ENCODE data around the gene WDR64.

The WDR64 gene

DNA sequence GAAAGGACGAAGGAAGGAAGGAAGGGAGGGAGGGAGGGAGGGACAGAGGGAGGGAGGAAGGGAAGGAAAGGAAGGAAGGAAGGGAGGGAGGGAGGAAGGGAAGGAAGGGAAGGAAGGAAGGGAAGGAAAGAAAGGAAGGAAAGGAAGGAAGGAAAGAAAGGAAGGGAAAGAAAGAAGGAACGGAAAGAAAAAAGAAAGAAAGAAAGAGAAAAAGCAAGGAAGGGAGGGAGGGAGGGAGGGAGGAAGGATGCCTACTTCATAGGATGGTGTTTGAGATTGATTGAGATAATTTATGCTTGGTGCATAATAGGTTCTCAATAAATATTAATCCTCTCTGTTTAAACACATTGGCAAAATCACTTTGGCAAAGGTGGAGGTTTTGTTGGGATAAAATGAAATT lies 61.2 kb downstream of the WDR64 start:
- Histone ChIP-seq H3K9me2 (ENCODE audit: low read depth, low read length) (no peaks in the 10 kb centered on the region), H3K79me2 (ENCODE audit: insufficient read depth, low read length) (no peaks in the 10 kb centered on the region)
- TF ChIP-seq, protein P1, sequence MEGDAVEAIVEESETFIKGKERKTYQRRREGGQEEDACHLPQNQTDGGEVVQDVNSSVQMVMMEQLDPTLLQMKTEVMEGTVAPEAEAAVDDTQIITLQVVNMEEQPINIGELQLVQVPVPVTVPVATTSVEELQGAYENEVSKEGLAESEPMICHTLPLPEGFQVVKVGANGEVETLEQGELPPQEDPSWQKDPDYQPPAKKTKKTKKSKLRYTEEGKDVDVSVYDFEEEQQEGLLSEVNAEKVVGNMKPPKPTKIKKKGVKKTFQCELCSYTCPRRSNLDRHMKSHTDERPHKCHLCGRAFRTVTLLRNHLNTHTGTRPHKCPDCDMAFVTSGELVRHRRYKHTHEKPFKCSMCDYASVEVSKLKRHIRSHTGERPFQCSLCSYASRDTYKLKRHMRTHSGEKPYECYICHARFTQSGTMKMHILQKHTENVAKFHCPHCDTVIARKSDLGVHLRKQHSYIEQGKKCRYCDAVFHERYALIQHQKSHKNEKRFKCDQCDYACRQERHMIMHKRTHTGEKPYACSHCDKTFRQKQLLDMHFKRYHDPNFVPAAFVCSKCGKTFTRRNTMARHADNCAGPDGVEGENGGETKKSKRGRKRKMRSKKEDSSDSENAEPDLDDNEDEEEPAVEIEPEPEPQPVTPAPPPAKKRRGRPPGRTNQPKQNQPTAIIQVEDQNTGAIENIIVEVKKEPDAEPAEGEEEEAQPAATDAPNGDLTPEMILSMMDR (IDR thresholded peaks at IDR 0.05; ENCODE audit: low read length) = no peak
- no peak for TF ChIP-seq EZH2 (IDR thresholded peaks at IDR 0.05; ENCODE audit: borderline replicate concordance, low read length)

DNA sequence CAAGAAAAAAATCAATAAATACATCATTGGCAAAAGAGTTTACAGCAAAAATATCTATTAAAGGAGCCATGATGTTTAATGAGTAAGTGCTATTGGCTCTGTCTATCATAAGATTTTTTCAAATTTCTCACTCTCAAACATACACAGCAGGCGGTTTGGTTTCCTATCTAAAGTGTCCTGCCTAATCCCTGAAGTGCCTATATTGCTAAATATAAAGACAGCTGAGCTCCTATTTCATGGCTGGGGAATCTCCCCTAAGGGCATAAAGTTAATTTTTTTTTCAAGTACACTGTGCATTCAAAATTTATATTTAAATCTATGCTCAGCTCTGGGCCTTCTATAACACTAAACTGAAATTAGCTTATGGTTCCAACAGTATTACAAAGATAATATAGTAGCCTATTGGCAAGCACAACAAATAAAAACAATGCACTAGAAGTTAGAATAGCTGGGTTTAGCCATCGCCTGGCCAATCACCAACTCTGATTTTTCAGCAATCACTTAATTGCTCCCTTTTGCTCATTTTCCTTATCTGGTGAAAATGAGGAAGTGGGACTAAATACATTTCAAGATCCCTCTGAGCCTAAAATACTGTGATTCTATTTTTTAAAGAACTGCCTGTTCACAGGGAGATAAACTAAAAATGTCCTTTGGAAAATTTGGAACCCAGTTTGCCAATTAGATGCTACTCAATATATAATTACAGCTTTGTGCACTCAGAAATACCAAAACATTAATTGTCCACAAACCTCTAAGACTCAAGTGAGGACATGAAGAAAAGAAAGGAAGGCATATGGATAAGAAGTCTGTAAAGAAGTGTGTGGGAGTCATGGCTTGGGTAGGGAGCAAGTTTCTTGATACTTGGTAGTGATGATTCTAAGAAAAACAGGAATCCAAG lies 62.5 kb downstream of the WDR64 start:
- no peaks in the 10 kb centered on the region for H3F3A ChIP-seq (ENCODE audit: insufficient read depth, low read length)
- TF ChIP-seq, protein P1 (IDR thresholded peaks at IDR 0.05; ENCODE audit: low read length) = no peak
- TF ChIP-seq EZH2 (IDR thresholded peaks at IDR 0.05; ENCODE audit: borderline replicate concordance, low read length) = no peak
- no peaks in the 10 kb centered on the region for H3K9me2 ChIP-seq (ENCODE audit: low read depth, low read length)
- H3K9me3 ChIP-seq (ENCODE audit: low read length) = no peaks in the 10 kb centered on the region
- no peak overlapping the region for H3K4me3 ChIP-seq (ENCODE audit: low read depth, low read length, poor library complexity, severe bottlenecking)
- no peak overlapping the region for H3K4me2 ChIP-seq (ENCODE audit: low read length)
- H3K27ac ChIP-seq (ENCODE audit: low read depth, low read length, poor library complexity, severe bottlenecking) = no peak overlapping the region
- no peak overlapping the region for H3K9ac ChIP-seq (ENCODE audit: low read length)
- H3K4me1 ChIP-seq (ENCODE audit: insufficient read depth, low read length, severe bottlenecking) = no peaks in the 10 kb centered on the region
- H3K27me3 ChIP-seq (ENCODE audit: insufficient read depth, low read length) = no peaks in the 10 kb centered on the region
- no peaks in the 10 kb centered on the region for H4K20me1 ChIP-seq (ENCODE audit: insufficient read depth, low read length)
- H3K36me3 ChIP-seq (ENCODE audit: insufficient read depth, low read length) = no peaks in the 10 kb centered on the region
- H2AFZ ChIP-seq (ENCODE audit: low read length) = no peak overlapping the region
- no peaks in the 10 kb centered on the region for H3K79me2 ChIP-seq (ENCODE audit: insufficient read depth, low read length)

More for the DNA sequence above, 61.2 kb downstream of the WDR64 start:
- Histone ChIP-seq H3K27ac (ENCODE audit: low read depth, low read length, poor library complexity, severe bottlenecking) (no peak overlapping the region), H3K9me3 (ENCODE audit: low read length) (no peaks in the 10 kb centered on the region), H3K36me3 (ENCODE audit: insufficient read depth, low read length) (no peaks in the 10 kb centered on the region), H3K9ac (ENCODE audit: low read length) (no peak overlapping the region), H3K4me1 (ENCODE audit: insufficient read depth, low read length, severe bottlenecking) (no peaks in the 10 kb centered on the region), H4K20me1 (ENCODE audit: insufficient read depth, low read length) (no peaks in the 10 kb centered on the region), H3F3A (ENCODE audit: insufficient read depth, low read length) (no peaks in the 10 kb centered on the region), H3K4me2 (ENCODE audit: low read length) (no peak overlapping the region), H2AFZ (ENCODE audit: low read length) (no peak overlapping the region), H3K4me3 (ENCODE audit: low read depth, low read length, poor library complexity, severe bottlenecking) (no peak overlapping the region), H3K27me3 (ENCODE audit: insufficient read depth, low read length) (no peaks in the 10 kb centered on the region)

DNA sequence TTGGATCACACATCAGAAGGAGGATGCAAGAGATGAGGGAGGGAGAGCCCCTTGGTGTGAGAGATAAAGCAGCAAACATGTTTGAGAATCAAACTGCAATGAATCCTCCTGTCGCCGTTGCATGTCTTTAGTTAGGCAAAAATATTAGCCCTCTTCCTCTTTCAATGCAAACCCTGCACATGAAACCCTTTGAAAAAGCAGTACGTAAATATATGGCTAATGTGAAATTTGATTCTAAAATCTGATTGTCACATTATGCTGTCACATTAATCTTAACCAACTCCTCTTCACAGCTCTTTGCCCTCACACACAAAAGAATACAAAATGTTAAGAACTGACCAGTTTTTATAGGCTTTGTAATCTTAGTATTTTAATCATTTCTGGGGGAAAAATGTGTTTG lies 63.4 kb downstream of the WDR64 start:
- no peak overlapping the region for H2AFZ ChIP-seq (ENCODE audit: low read length)
- no peaks in the 10 kb centered on the region for H3K79me2 ChIP-seq (ENCODE audit: insufficient read depth, low read length)
- H3K4me3 ChIP-seq (ENCODE audit: low read depth, low read length, poor library complexity, severe bottlenecking) = no peak overlapping the region
- TF ChIP-seq, protein P1 (IDR thresholded peaks at IDR 0.05; ENCODE audit: low read length) = no peak
- no peak for TF ChIP-seq EZH2 (IDR thresholded peaks at IDR 0.05; ENCODE audit: borderline replicate concordance, low read length)
- no peak overlapping the region for H3K27ac ChIP-seq (ENCODE audit: low read depth, low read length, poor library complexity, severe bottlenecking)
- no peaks in the 10 kb centered on the region for H3K36me3 ChIP-seq (ENCODE audit: insufficient read depth, low read length)
- no peaks in the 10 kb centered on the region for H3K9me2 ChIP-seq (ENCODE audit: low read depth, low read length)
- no peaks in the 10 kb centered on the region for H3K9me3 ChIP-seq (ENCODE audit: low read length)
- no peak overlapping the region for H3K9ac ChIP-seq (ENCODE audit: low read length)
- H3K27me3 ChIP-seq (ENCODE audit: insufficient read depth, low read length) = no peaks in the 10 kb centered on the region
- no peak overlapping the region for H3K4me2 ChIP-seq (ENCODE audit: low read length)
- H4K20me1 ChIP-seq (ENCODE audit: insufficient read depth, low read length) = no peaks in the 10 kb centered on the region
- no peaks in the 10 kb centered on the region for H3F3A ChIP-seq (ENCODE audit: insufficient read depth, low read length)
- H3K4me1 ChIP-seq (ENCODE audit: insufficient read depth, low read length, severe bottlenecking) = no peaks in the 10 kb centered on the region
